ENCODE measurements around the gene HMOX1.

The HMOX1 gene

GRCh38 chr22:35343664-35344550, 37.0 kb upstream of the HMOX1 start:
- no peak overlapping the region for H3K27ac ChIP-seq (ENCODE audit: low read depth, low read length)
- H3K9ac ChIP-seq (ENCODE audit: low read length): no peak overlapping the region
- no peaks in the 10 kb centered on the region for H3K27me3 ChIP-seq (ENCODE audit: low read length)
- H2AFZ ChIP-seq (ENCODE audit: low read depth, low read length, severe bottlenecking): no peak overlapping the region
- no peaks in the 10 kb centered on the region for H3K79me2 ChIP-seq (ENCODE audit: insufficient read depth, low read length)
- H3K4me3 ChIP-seq (ENCODE audit: insufficient read depth, low read length, poor library complexity, severe bottlenecking): no peak overlapping the region
- H3K9me3 ChIP-seq (ENCODE audit: insufficient read depth, low read length): peaks cover 3% of the 10 kb centered on the region; the same call in 1 of the 2 replicates
- TF ChIP-seq CTCF (IDR thresholded peaks at IDR 0.05; ENCODE audit: insufficient read depth, low read length, poor library complexity, severe bottlenecking): no peak
- TF ChIP-seq EZH2phosphoT487 (conservative IDR thresholded peaks at IDR 0.05; ENCODE audit: low read length): no peak
- no peaks in the 10 kb centered on the region for H3F3A ChIP-seq (ENCODE audit: insufficient read depth)
- no peaks in the 10 kb centered on the region for H3K36me3 ChIP-seq (ENCODE audit: low read length)
- H3K9me2 ChIP-seq (replicated peaks; ENCODE audit: insufficient read depth, low read length): no peaks in the 10 kb centered on the region
- no peak overlapping the region for H3K4me2 ChIP-seq (ENCODE audit: low read depth, low read length, poor library complexity, severe bottlenecking)
- no peaks in the 10 kb centered on the region for H4K20me1 ChIP-seq (ENCODE audit: low read depth, low read length)

- Histone ChIP-seq H3K9ac (ENCODE audit: low read length) (no peak overlapping the region), H4K20me1 (ENCODE audit: low read depth, low read length) (no peaks in the 10 kb centered on the region), H2AFZ (ENCODE audit: low read depth, low read length, severe bottlenecking) (no peak overlapping the region), H3K79me2 (ENCODE audit: insufficient read depth, low read length) (no peaks in the 10 kb centered on the region), H3K27me3 (ENCODE audit: low read length) (no peaks in the 10 kb centered on the region), H3K4me3 (ENCODE audit: insufficient read depth, low read length, poor library complexity, severe bottlenecking) (no peak overlapping the region), H3K36me3 (ENCODE audit: low read length) (no peaks in the 10 kb centered on the region), H3K4me2 (ENCODE audit: low read depth, low read length, poor library complexity, severe bottlenecking) (no peak overlapping the region), H3K9me3 (ENCODE audit: insufficient read depth, low read length) (peaks cover 3% of the 10 kb centered on the region; the same call in 1 of the 2 replicates), H3K9me2 (replicated peaks; ENCODE audit: insufficient read depth, low read length) (no peaks in the 10 kb centered on the region), H3K27ac (ENCODE audit: low read depth, low read length) (no peak overlapping the region), H3F3A (ENCODE audit: insufficient read depth) (no peaks in the 10 kb centered on the region)
- TF ChIP-seq CTCF (IDR thresholded peaks at IDR 0.05; ENCODE audit: insufficient read depth, low read length, poor library complexity, severe bottlenecking): no peak
- TF ChIP-seq EZH2phosphoT487 (conservative IDR thresholded peaks at IDR 0.05; ENCODE audit: low read length): no peak
Observed at GRCh38 chr22:35344956-35345690, 35.8 kb upstream of the HMOX1 start.

- Histone ChIP-seq H3K4me3 (ENCODE audit: insufficient read depth, low read length, poor library complexity, severe bottlenecking) (no peak overlapping the region), H3K27me3 (ENCODE audit: low read length) (no peaks in the 10 kb centered on the region), H3K36me3 (ENCODE audit: low read length) (no peaks in the 10 kb centered on the region), H4K20me1 (ENCODE audit: low read depth, low read length) (no peaks in the 10 kb centered on the region), H3K9me3 (ENCODE audit: insufficient read depth, low read length) (peaks cover 3% of the 10 kb centered on the region; the same call in 1 of the 2 replicates), H3K4me2 (ENCODE audit: low read depth, low read length, poor library complexity, severe bottlenecking) (no peak overlapping the region), H3K9me2 (replicated peaks; ENCODE audit: insufficient read depth, low read length) (no peaks in the 10 kb centered on the region), H3K27ac (ENCODE audit: low read depth, low read length) (no peak overlapping the region), H3F3A (ENCODE audit: insufficient read depth) (no peaks in the 10 kb centered on the region), H3K79me2 (ENCODE audit: insufficient read depth, low read length) (no peaks in the 10 kb centered on the region), H2AFZ (ENCODE audit: low read depth, low read length, severe bottlenecking) (no peak overlapping the region), H3K9ac (ENCODE audit: low read length) (no peak overlapping the region)
- TF ChIP-seq CTCF (IDR thresholded peaks at IDR 0.05; ENCODE audit: insufficient read depth, low read length, poor library complexity, severe bottlenecking) (no peak), EZH2phosphoT487 (conservative IDR thresholded peaks at IDR 0.05; ENCODE audit: low read length) (no peak)
Observed at GRCh38 chr22:35345808-35346505, 34.9 kb upstream of the HMOX1 start.
